GM12872 (cell line): ENCODE data around the gene ZNF775.

Experiments used
- TF ChIP-seq, protein P1 (sequence below): IDR thresholded peaks from 3 replicates; pipeline ENCODE4 v1.5.1; 2011; ENCODE audit warnings: low read depth, mild to moderate bottlenecking, low read length, moderate library complexity; ENCODE audit not compliant: insufficient read depth

Gene ZNF775

DNA sequence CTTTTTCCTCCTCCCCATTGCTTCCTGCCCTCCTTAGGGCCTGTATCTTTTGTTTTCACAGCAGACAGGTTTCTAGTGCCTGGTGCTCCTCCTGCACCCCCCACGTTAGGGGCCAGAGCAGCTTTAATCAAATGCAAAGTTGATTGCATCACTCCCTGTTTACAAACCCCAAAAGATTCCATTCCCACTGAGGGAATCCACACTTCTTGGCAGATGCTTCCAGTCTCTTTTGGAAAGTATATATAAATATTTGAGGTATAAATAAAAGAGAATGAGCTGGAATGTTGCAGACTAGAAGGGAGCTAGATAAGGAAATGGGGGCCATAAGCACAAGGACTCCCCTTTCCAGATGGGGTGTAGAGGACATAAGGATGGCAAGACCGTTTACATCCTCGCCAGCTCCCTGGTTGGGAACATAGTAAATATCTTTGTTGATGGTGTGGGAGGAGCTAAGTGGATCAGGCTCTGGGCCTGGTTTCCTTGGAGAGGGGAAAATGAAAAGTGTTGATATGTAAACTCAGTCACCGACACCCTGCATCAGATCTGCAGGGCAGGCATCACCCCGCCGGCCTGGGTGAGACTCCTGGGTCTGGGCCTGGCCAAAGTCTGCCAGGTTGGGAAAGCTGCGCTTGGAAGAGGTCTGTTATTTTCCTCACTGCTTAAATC lies 43.9 kb upstream of the ZNF775 start:
- TF ChIP-seq, protein P1, sequence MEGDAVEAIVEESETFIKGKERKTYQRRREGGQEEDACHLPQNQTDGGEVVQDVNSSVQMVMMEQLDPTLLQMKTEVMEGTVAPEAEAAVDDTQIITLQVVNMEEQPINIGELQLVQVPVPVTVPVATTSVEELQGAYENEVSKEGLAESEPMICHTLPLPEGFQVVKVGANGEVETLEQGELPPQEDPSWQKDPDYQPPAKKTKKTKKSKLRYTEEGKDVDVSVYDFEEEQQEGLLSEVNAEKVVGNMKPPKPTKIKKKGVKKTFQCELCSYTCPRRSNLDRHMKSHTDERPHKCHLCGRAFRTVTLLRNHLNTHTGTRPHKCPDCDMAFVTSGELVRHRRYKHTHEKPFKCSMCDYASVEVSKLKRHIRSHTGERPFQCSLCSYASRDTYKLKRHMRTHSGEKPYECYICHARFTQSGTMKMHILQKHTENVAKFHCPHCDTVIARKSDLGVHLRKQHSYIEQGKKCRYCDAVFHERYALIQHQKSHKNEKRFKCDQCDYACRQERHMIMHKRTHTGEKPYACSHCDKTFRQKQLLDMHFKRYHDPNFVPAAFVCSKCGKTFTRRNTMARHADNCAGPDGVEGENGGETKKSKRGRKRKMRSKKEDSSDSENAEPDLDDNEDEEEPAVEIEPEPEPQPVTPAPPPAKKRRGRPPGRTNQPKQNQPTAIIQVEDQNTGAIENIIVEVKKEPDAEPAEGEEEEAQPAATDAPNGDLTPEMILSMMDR = no peak

DNA sequence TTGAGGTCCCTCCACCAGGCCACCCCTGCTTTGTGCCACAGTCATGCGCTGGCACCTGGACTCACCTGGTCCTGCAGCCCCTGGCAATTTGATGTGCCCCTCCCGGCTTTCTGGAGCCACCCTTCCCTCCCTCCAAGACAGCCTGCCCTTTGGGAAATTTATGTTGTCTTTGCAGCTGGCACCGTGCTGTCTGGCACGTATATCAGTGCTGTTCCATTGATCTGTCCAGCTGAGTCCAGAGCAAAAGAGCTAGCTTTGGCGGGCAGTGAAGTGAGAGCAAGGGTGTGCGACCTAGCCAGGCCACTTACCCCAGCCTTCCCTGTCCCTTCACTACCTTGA lies 43.4 kb upstream of the ZNF775 start:
- TF ChIP-seq, protein P1 = no peak

DNA sequence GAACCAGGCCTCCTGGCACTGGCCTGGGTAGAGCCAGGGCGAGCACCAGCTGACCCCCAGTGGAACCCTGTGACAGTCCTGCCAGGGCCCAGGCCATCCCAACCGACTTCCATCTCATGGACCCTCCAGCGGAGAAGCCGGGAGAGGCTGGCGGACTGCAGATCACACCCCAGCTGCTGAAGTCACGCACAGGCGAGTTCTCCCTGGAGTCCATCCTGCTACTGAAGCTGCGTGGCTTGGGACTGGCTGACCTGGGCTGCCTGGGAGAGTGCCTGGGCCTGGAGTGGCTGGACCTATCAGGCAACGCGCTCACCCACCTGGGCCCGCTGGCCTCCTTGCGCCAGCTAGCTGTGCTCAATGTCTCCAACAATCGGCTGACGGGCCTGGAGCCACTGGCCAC lies 42.4 kb upstream of the ZNF775 start:
- TF ChIP-seq, protein P1 = no peak

DNA sequence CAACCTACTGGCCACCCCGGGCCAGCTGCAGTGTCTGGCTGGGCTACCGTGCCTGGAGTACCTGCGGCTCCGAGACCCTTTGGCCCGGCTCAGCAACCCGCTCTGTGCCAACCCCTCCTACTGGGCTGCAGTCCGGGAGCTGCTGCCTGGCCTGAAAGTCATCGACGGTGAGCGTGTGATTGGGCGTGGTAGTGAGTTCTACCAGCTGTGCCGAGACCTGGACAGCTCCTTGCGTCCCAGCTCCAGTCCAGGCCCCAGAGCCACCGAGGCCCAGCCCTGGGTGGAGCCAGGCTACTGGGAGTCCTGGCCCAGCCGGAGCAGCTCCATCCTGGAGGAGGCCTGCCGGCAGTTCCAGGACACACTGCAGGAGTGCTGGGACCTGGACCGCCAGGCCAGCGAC lies 42.0 kb upstream of the ZNF775 start:
- TF ChIP-seq, protein P1 = no peak

DNA sequence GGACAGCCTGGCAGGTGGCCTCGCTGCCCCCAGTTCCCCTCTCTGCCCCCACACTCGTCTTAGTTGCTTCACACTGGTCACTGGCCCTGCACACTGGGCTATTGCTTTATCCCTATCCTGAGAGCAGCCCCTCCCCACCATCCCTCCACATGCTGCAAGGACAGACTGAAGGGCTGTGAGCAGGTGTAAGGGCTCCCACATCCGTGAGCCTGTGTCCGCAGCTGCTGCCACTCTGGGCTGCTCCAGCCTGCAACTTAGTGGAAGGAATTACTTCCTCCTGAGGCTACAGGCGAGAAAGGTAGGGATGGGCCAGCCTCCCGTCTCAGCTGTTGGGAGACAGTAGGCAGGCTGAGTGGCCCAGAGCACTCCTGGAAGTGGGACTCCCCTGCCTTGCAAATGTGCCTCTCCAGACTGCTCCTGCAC lies 41.5 kb upstream of the ZNF775 start:
- TF ChIP-seq, protein P1 = no peak

DNA sequence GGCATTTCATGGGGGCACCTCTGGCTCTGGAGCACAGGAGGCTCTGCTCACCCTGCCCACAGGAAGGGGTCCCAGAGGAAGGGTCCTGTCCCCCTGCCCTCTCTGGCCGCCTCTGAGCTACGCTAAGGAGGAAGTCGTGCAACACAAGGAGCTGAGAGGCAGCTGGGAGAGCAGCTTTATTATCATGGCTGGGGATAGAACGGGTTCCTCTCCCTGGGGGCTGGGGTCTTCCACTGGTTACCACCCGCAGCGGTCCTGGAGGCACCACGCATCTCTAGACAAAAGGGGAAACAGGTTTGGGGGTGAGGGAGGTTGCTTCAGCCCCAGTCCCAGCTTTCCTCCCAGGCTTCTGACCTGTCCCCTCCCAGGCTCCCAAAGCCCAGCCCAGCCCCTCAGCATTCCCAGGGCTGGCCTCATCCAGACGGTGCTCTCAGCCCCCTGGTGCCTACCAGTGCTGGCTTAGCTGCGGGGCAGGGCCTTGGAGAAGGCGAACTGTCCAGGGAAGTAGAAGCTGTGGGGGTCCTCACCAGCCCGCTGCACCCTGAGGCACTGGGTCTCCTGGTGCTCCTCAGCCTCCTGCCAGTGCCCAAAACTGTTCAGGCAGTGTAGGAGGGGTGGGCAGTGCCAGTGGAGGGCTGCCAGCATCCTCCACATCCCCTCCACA lies 40.8 kb upstream of the ZNF775 start:
- TF ChIP-seq, protein P1 = no peak

DNA sequence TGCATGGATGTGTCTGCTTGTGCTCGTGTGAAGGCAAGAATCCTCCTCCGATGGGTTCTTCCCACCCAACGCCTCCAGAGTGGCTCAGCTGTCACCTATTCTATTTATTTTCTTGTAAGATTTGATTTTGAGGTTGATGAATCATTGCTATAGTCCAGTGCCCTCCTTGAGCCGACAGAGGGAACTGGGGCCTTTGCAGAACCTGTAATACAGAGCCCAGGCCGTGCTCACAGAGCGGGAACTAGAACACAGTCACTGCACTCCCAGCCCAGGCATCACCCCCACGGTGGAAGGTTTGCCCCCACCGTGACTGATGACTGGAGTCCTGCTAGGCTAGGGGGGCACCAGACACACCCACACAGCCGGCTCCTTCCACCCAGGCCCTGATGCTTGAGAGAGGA lies 39.7 kb upstream of the ZNF775 start:
- TF ChIP-seq, protein P1 = no peak
